K562 (cell line): ENCODE results near the gene FITM2. TPM values are rescaled to one million over a fixed set of nuclear protein-coding genes. Genes with fewer than 3 reads are reported as not detected.

Source experiments
- ATAC-seq: fragments of 200-7000 bp; cut with Tn5 transposase; 3 replicates; pipeline ENCODE4 v1.9.1; 2020; ENCODE audit warnings: moderate library complexity
- BruUV-seq: library from RNA; stranded (reverse); fragments of 400-500 nt; replicated peaks from 2 replicates; lab custom pipeline; 2021; lab: Mats Ljungman, UMichigan
- CTCF ChIA-PET: fragments of 300-600 bp; formaldehyde crosslinking; extraction: SDS; loops from one replicate; lab custom pipeline; 2021; ENCODE audit warnings: low intra/inter-chr PET ratio; lab: Yijun Ruan, JAX
- POLR2A ChIA-PET: fragments of 300-600, 350-650 bp; sonication (Branson Sonifier 250); formaldehyde crosslinking; extraction: SDS; loops from one replicate; lab custom pipeline; 2021; ENCODE audit warnings: antibody characterized with exemption, inconsistent platforms; lab: Yijun Ruan, JAX
- DNase-seq, 4 experiments: peaks; one replicate each; pipeline versions ENCODE4 v3.0.0 to v3.0.0-alpha.2; 2011 to 2018; ENCODE audit warnings: low spot score in 3 of 4, mixed read lengths in 3 of 4; ENCODE audit errors: extremely low read depth in 1 of 4
- FAIRE-seq: peaks from 2 replicates; lab custom pipeline; 2011; peaks lifted over from hg19 to GRCh38; lab: Jason Lieb, UNC
- H2AFZ ChIP-seq: 2 replicates; pipeline ENCODE4 v1.6.0; 2011; ENCODE audit warnings: low read depth, low read length, control low read depth, inconsistent platforms
- H3K27ac ChIP-seq: fragments of 200-600 bp; 3 replicates; pipeline ENCODE4 v1.8.0; 2011; ENCODE audit warnings: low read depth, mild to moderate bottlenecking, control low read depth, inconsistent platforms, low read length, moderate library complexity, mixed read lengths; ENCODE audit errors: extremely low read depth
- H3K27me3 ChIP-seq, 2 experiments: fragments of 300-600 bp in 1 of 2; 2 replicates in 1 of 2; 3 replicates in 1 of 2; pipeline versions ENCODE4 v1.6.0 to v1.8.0; 2011; ENCODE audit warnings: inconsistent platforms in 2 of 2, low read length in 2 of 2, mild to moderate bottlenecking in 1 of 2, mixed read lengths in 1 of 2, moderate library complexity in 1 of 2; ENCODE audit not compliant: control insufficient read depth in 2 of 2, insufficient read depth in 2 of 2
- H3K36me3 ChIP-seq: fragments of 300-600 bp; 3 replicates; pipeline ENCODE4 v1.8.0; 2011; ENCODE audit warnings: mild to moderate bottlenecking, low read length, inconsistent platforms; ENCODE audit not compliant: control insufficient read depth, insufficient read depth
- H3K4me1 ChIP-seq, 2 experiments: fragments of 200-600 bp in 1 of 2; replicated peaks in 1 of 2; 2 replicates in 1 of 2; 3 replicates in 1 of 2; pipeline versions ENCODE4 v1.5.1 to v1.8.0; 2011; ENCODE audit warnings: inconsistent platforms in 2 of 2, low read length in 2 of 2, mild to moderate bottlenecking in 1 of 2, mixed read lengths in 1 of 2, moderate library complexity in 1 of 2; ENCODE audit not compliant: control insufficient read depth in 2 of 2, insufficient read depth in 2 of 2
- H3K4me2 ChIP-seq: 2 replicates; pipeline ENCODE4 v1.6.1; 2011; ENCODE audit warnings: low read length, control low read depth, inconsistent platforms, mixed read lengths; ENCODE audit not compliant: insufficient read depth
- H3K4me3 ChIP-seq: fragments of 200-600 bp; sonication (generic), shearing (Covaris generic); 2 replicates; pipeline ENCODE4 v1.5.1; 2016; ENCODE audit warnings: control low read depth, inconsistent platforms
- H3K79me2 ChIP-seq: fragments of 200-600 bp; 3 replicates; pipeline ENCODE4 v1.8.0; 2011; ENCODE audit warnings: low read length, inconsistent platforms; ENCODE audit not compliant: control insufficient read depth, insufficient read depth
- H3K9ac ChIP-seq, 2 experiments: 2 replicates each; pipeline versions ENCODE4 v1.6.0 to v1.6.1; 2011; ENCODE audit warnings: low read depth in 2 of 2, low read length in 2 of 2, control low read depth in 1 of 2, inconsistent platforms in 1 of 2, mild to moderate bottlenecking in 1 of 2, mixed read lengths in 1 of 2; ENCODE audit not compliant: insufficient read depth in 1 of 2
- H3K9me1 ChIP-seq: one replicate; pipeline ENCODE4 v1.6.0; 2011; ENCODE audit warnings: inconsistent platforms, mild to moderate bottlenecking, low read length, moderate library complexity; ENCODE audit not compliant: control insufficient read depth, insufficient read depth
- H3K9me3 ChIP-seq: replicated peaks from 2 replicates; pipeline ENCODE4 v1.5.1; 2011; ENCODE audit warnings: low read depth, low read length, inconsistent platforms; ENCODE audit not compliant: control insufficient read depth, insufficient read depth
- H4K20me1 ChIP-seq: replicated peaks from 2 replicates; pipeline ENCODE4 v1.6.1; 2011; ENCODE audit warnings: low read length, inconsistent platforms, mixed read lengths; ENCODE audit not compliant: control insufficient read depth, insufficient read depth
- CBFA2T2 ChIP-seq: fragments of 450-650 bp; conservative IDR thresholded peaks from 2 replicates; pipeline ENCODE4 v1.6.1; 2017; ENCODE audit warnings: mild to moderate bottlenecking
- CBFA2T3 ChIP-seq: fragments of 450-650 bp; IDR thresholded peaks from 2 replicates; pipeline ENCODE4 v1.6.1; 2017
- CSDE1 ChIP-seq, 2 experiments: fragments of 450-650 bp; IDR thresholded peaks; 2 replicates each; pipeline ENCODE4 v1.6.1; 2016; ENCODE audit warnings: mild to moderate bottlenecking in 1 of 2
- DPF2 ChIP-seq: fragments of 450-650 bp; IDR thresholded peaks from 2 replicates; pipeline ENCODE4 v1.6.1; 2016
- ERF ChIP-seq: fragments of 450-650 bp; formaldehyde crosslinking; IDR thresholded peaks from 2 replicates; pipeline ENCODE4 v1.4.0; 2020; ENCODE audit warnings: mild to moderate bottlenecking, mixed read lengths
- ESRRA ChIP-seq: fragments of 450-650 bp; IDR thresholded peaks from 2 replicates; pipeline ENCODE4 v1.6.1; 2014; ENCODE audit warnings: low read depth, mild to moderate bottlenecking, moderate library complexity, borderline replicate concordance
- IFI16 ChIP-seq: fragments of 250-450 bp; sonication (Bioruptor Pico); IDR thresholded peaks from 2 replicates; pipeline ENCODE4 v2.1.2; 2022; ENCODE audit warnings: mild to moderate bottlenecking, inconsistent platforms
- IRF2 ChIP-seq: sonication (generic); formaldehyde crosslinking; IDR thresholded peaks from 2 replicates; pipeline ENCODE4 v1.8.1; 2022; ENCODE audit warnings: mild to moderate bottlenecking, missing genetic modification reagents
- L3MBTL2 ChIP-seq: fragments of 450-650 bp; IDR thresholded peaks from 2 replicates; pipeline ENCODE4 v1.6.1; 2016; ENCODE audit warnings: mild to moderate bottlenecking, moderate library complexity
- LARP7 ChIP-seq: fragments of 450-650 bp; IDR thresholded peaks from 2 replicates; pipeline ENCODE4 v1.6.1; 2016
- NRF1 ChIP-seq, 2 experiments: fragments of 450-650 bp; IDR thresholded peaks in 1 of 2; conservative IDR thresholded peaks in 1 of 2; 2 replicates each; pipeline ENCODE4 v1.6.1; 2014; ENCODE audit warnings: mild to moderate bottlenecking in 2 of 2
- PBX2 ChIP-seq, 2 experiments: IDR thresholded peaks in 1 of 2; conservative IDR thresholded peaks in 1 of 2; 2 replicates each; pipeline ENCODE4 v1.6.1; 2016; ENCODE audit warnings: low read depth in 2 of 2, mild to moderate bottlenecking in 1 of 2, missing compliant biosample characterization in 1 of 2, missing genetic modification characterization in 1 of 2, moderate library complexity in 1 of 2
- POLR2B ChIP-seq: fragments of 450-650 bp; IDR thresholded peaks from 2 replicates; pipeline ENCODE4 v1.6.1; 2018; ENCODE audit warnings: low read depth; ENCODE audit not compliant: partially characterized antibody
- RBM22 ChIP-seq: fragments of 200-400 bp; formaldehyde crosslinking; IDR thresholded peaks from 2 replicates; pipeline ENCODE4 v1.6.1; 2018; ENCODE audit warnings: low read length, low read depth; ENCODE audit not compliant: poor library complexity, severe bottlenecking
- TAL1 ChIP-seq: fragments of 450-650 bp; IDR thresholded peaks from 2 replicates; pipeline ENCODE4 v1.6.1; 2016; ENCODE audit warnings: mild to moderate bottlenecking
- THRAP3 ChIP-seq: fragments of 450-650 bp; IDR thresholded peaks from 2 replicates; pipeline ENCODE4 v1.6.1; 2016; ENCODE audit warnings: mild to moderate bottlenecking, inconsistent platforms, borderline replicate concordance
- YY1 ChIP-seq, 3 experiments: IDR thresholded peaks; 2 replicates each; pipeline ENCODE4 v1.6.1; 2011; ENCODE audit warnings: low read length in 2 of 3, mild to moderate bottlenecking in 2 of 3, moderate library complexity in 2 of 3, borderline replicate concordance in 1 of 3, control low read depth in 1 of 3, low read depth in 1 of 3; ENCODE audit not compliant: insufficient read depth in 3 of 3, insufficient replicate concordance in 2 of 3, control insufficient read depth in 1 of 3, insufficient read length in 1 of 3; ENCODE audit errors: extremely low read depth in 1 of 3
- ZBTB9 ChIP-seq: fragments of 450-650 bp; formaldehyde crosslinking; IDR thresholded peaks from 2 replicates; pipeline ENCODE4 v1.4.0; 2020; ENCODE audit warnings: mild to moderate bottlenecking, moderate library complexity
- ZNF175 ChIP-seq: fragments of 200-800 bp; sonication (Bioruptor generic); IDR thresholded peaks from 2 replicates; pipeline ENCODE4 v1.6.1; 2016; ENCODE audit warnings: low read depth, mild to moderate bottlenecking, missing genetic modification characterization, missing compliant biosample characterization
- WGBS: fragments of 100-300 bp; shearing (Covaris generic); methylation state at CpG from one replicate; pipeline ENCODE4 v1.1.6; 2016; ENCODE audit warnings: low coverage, mixed read lengths; ENCODE audit not compliant: insufficient coverage; ENCODE audit errors: missing lambda C conversion rate; 5-methylcytosine and 5-hydroxymethylcytosine counted together
- in situ Hi-C: fragments of 300-500 bp; cut with MboI; formaldehyde crosslinking; loops from 4 replicates; pipeline ENCODE4 v1.15.0; 2018; ENCODE audit warnings: inconsistent platforms, mixed read lengths
- intact Hi-C: fragments of 100-400 bp; cut with micrococcal nuclease; formaldehyde crosslinking; loops from 2 replicates; pipeline ENCODE4 v1.14.2; 2022
- polyA plus RNA-seq, 8 experiments: library from polyadenylated mRNA; depleted of rRNA in 4 of 8; stranded (reverse) in 5 of 8; unstranded in 3 of 8; fragments of >200 nt; fragmentation: Nextera tagmentation in 2 of 8; fragmentation: Illumina TruSeq in 1 of 8; extraction: Ambion mirVana in 2 of 8; extraction: Trizol in 1 of 8; gene quantifications; 2 replicates each; pipeline versions ENCODE4 v1.2.1 to v1.2.3, GENCODE V29; 2011 to 2014; ENCODE audit warnings: inconsistent platforms in 1 of 8, missing spikeins in 1 of 8
- total RNA-seq, 7 experiments: library from RNA; depleted of rRNA in 6 of 7; stranded (reverse); fragments of >200 nt in 6 of 7; fragmentation: Illumina TruSeq in 2 of 7; extraction: Trizol in 2 of 7; gene quantifications; 2 replicates each; pipeline versions ENCODE4 v1.2.1 to v1.2.3, GENCODE V29; 2011 to 2021; ENCODE audit warnings: low replicate concordance in 1 of 7

FITM2 gene
- total and polyA plus RNA-seq, 9 of the 15 experiments (the other 6 are each of a cell fraction or from before 2014, with no cell fraction given): 0.64 to 2.8 (median 1.8) TPM

GRCh38 chr20:44357555-44358125 is 46.6 kb upstream of the FITM2 start:
- FAIRE-seq: no peak
- CTCF ChIA-PET: no interaction called here
- H3K4me1 ChIP-seq: peaks cover 0 to 9% of the 10 kb centered on the region in 2 experiments; a peak in 2 of 5 replicates

More at GRCh38 chr20:44357555-44358125, 46.6 kb upstream of the FITM2 start:
- Histone ChIP-seq H3K9me1 (no peaks in the 10 kb centered on the region), H3K9me3 (no peaks in the 10 kb centered on the region), H3K36me3 (no peaks in the 10 kb centered on the region), H3K4me2 (no peak overlapping the region), H3K4me3 (no peak overlapping the region), H4K20me1 (no peaks in the 10 kb centered on the region; the same call in 1 of the 2 replicates), H3K9ac (no peak overlapping the region), H2AFZ (no peak overlapping the region), H3K27me3 (peaks cover 12 to 30% of the 10 kb centered on the region in 2 experiments), H3K27ac (no peak overlapping the region), H3K79me2 (no peaks in the 10 kb centered on the region)
- in situ Hi-C loops (no loop called here), intact Hi-C loops (no loop called here)
- BruUV-seq: no TSS peak
- no peak for ATAC-seq
- WGBS: 3% methylated on average over 4 of the region's 4 CpGs
- TF ChIP-seq POLR2B: no peak
- TF ChIP-seq RBM22: no peak
- no peak for TF ChIP-seq IFI16 (CRISPR knock-in tag)
- no peak for TF ChIP-seq LARP7
- no peak for TF ChIP-seq YY1 (IDR thresholded peaks at IDR 0.05; ENCODE audit: borderline replicate concordance in 1 of 3, control insufficient read depth in 1 of 3, extremely low read depth in 1 of 3, insufficient read depth in 3 of 3, insufficient read length in 1 of 3, insufficient replicate concordance in 2 of 3, low read depth in 1 of 3, low read length in 2 of 3)
- peak; percentile 15; the same call in 1 of the 2 replicates for TF ChIP-seq CBFA2T2
- TF ChIP-seq DPF2: no peak
- no peak for TF ChIP-seq ZBTB9 (CRISPR knock-in tag)
- TF ChIP-seq NRF1 (conservative IDR thresholded peaks at IDR 0.05 in 1 of 2, IDR thresholded peaks at IDR 0.05 in 1 of 2): no peak
- TF ChIP-seq L3MBTL2: no peak
- TF ChIP-seq ZNF175 (CRISPR knock-in tag): no peak
- TF ChIP-seq ESRRA: no peak
- peak; percentile 6; the same call in 1 of the 2 replicates for TF ChIP-seq TAL1
- TF ChIP-seq PBX2 (CRISPR knock-in tag; IDR thresholded peaks at IDR 0.05; ENCODE audit: low read depth): no peak
- TF ChIP-seq PBX2 (tag; conservative IDR thresholded peaks at IDR 0.05; ENCODE audit: low read depth): no peak
- no peak for TF ChIP-seq CSDE1 (IDR thresholded peaks at IDR 0.05)
- TF ChIP-seq IRF2: no peak
- peak; percentile 12; the same call in 1 of the 2 replicates for TF ChIP-seq CBFA2T3
- no peak for TF ChIP-seq THRAP3
- TF ChIP-seq ERF: no peak
- no peak for DNase-seq
- POLR2A ChIA-PET: interaction anchor here (0.6 kb wide), 1 partner anchor 386 kb away, joined by 3 read pairs; no protein-coding TSS in a partner anchor
